ENCODE measurements around the gene RAB43.

DNA sequence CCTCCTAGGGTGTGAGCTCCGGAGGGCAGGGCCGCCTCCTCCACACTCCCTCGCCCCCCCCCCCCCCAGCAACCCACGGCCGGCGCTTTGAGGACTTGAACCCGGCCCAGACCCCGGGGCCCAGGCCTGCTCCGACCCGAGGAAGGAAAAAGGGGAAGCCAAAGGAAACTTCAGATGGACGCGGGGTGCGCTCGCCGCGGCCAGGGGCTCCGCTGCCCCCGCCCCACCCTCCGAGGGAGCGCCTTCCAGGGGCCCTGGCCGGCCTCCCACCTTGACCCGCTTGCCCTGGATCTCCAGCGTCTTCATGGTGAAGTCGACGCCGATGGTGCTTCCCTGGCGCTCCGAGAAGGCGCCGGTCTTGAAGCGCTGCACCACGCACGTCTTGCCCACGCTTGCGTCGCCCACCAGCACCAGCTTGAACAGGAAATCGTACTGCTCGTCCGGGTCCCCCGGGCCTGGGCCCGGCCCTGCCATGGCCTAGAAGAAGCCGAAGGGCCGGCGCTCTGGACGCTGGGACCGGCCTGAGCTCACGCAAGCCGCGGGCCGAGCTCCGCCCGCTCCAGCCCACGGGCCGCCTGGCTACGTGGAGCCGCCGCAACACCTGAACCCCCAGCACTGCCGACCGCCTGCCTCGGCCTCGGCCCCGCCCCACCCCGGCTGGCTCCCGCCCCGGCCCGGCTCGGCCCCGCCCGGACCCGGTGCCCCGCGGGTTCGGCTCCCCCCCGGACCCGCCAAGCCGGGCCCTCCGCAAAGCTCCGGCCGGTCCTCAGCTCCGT, 400 bp downstream of the RAB43 start:
- TF ChIP-seq, protein P1, sequence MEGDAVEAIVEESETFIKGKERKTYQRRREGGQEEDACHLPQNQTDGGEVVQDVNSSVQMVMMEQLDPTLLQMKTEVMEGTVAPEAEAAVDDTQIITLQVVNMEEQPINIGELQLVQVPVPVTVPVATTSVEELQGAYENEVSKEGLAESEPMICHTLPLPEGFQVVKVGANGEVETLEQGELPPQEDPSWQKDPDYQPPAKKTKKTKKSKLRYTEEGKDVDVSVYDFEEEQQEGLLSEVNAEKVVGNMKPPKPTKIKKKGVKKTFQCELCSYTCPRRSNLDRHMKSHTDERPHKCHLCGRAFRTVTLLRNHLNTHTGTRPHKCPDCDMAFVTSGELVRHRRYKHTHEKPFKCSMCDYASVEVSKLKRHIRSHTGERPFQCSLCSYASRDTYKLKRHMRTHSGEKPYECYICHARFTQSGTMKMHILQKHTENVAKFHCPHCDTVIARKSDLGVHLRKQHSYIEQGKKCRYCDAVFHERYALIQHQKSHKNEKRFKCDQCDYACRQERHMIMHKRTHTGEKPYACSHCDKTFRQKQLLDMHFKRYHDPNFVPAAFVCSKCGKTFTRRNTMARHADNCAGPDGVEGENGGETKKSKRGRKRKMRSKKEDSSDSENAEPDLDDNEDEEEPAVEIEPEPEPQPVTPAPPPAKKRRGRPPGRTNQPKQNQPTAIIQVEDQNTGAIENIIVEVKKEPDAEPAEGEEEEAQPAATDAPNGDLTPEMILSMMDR (IDR thresholded peaks at IDR 0.05; ENCODE audit: insufficient read depth, low read length): no peak
- TF ChIP-seq POLR2AphosphoS5 (IDR thresholded peaks at IDR 0.05; ENCODE audit: low read depth): no peak
